Occipital lobe (tissue), 2 donors: ENCODE data around the gene TBX15. TPM values are rescaled to one million over a fixed set of nuclear protein-coding genes. Genes with fewer than 3 reads are reported as not detected.

Experiments
- DNase-seq: peaks from one replicate; lab custom pipeline; 2025; lab: John Stamatoyannopoulos, UW
- total RNA-seq: library from RNA; depleted of rRNA; stranded (reverse); fragments of >200 nt; gene quantifications from one replicate; pipeline ENCODE4 v1.2.3, GENCODE V29; 2014

The TBX15 gene
- total RNA-seq, 1 donor from 2014 or later, result 1.2 TPM

- no peak for DNase-seq
Observed at GRCh38 chr1:119002028-119002686, 14.0 kb upstream of the TBX15 start.

- no peak for DNase-seq
Observed at GRCh38 chr1:119001181-119002027, 13.3 kb upstream of the TBX15 start.

GRCh38 chr1:119000371-119001180 is 12.4 kb upstream of the TBX15 start:
- DNase-seq, result no peak

GRCh38 chr1:118999348-119000071 is 11.4 kb upstream of the TBX15 start:
- no peak for DNase-seq

GRCh38 chr1:118998171-118998570 is 10.0 kb upstream of the TBX15 start:
- DNase-seq, result no peak

GRCh38 chr1:118997225-118997624 is 9.1 kb upstream of the TBX15 start:
- no peak for DNase-seq

GRCh38 chr1:118995312-118996016 is 7.3 kb upstream of the TBX15 start:
- no peak for DNase-seq

GRCh38 chr1:118993700-118994026 is 5.5 kb upstream of the TBX15 start:
- no peak for DNase-seq

- DNase-seq, result no peak
Observed at GRCh38 chr1:118992868-118993699, 4.9 kb upstream of the TBX15 start.

GRCh38 chr1:118992237-118992825 is 4.2 kb upstream of the TBX15 start:
- no peak for DNase-seq

GRCh38 chr1:118991448-118991847 is 3.3 kb upstream of the TBX15 start:
- DNase-seq, result no peak

- no peak for DNase-seq
Observed at GRCh38 chr1:118990513-118991152, 2.5 kb upstream of the TBX15 start.

- DNase-seq, result no peak
Observed at GRCh38 chr1:118989878-118990378, 1.8 kb upstream of the TBX15 start.

- no peak for DNase-seq
Observed at GRCh38 chr1:118989006-118989815, 1.1 kb upstream of the TBX15 start.

GRCh38 chr1:118987468-118988185 is 516 bp downstream of the TBX15 start:
- DNase-seq, result no peak

GRCh38 chr1:118986555-118987467 is 1.3 kb downstream of the TBX15 start:
- DNase-seq, result no peak
